Neural crest cell (in vitro differentiated cells): ENCODE measurements around the gene CLK3. TPM values are rescaled to one million over a fixed set of nuclear protein-coding genes. Genes with fewer than 3 reads are reported as not detected.

Experiments
- DNase-seq: peaks from one replicate; pipeline ENCODE4 v3.0.0; 2021; ENCODE audit warnings: low read depth, mixed read lengths, low spot score
- H3K27ac Mint-ChIP-seq: one replicate; pipeline ENCODE4 v1.8.0; 2021; ENCODE audit warnings: mild to moderate bottlenecking, mixed read lengths; ENCODE audit not compliant: unreplicated experiment
- H3K27me3 Mint-ChIP-seq: 2 replicates; pipeline ENCODE4 v1.8.0; 2021; ENCODE audit warnings: low read depth, mild to moderate bottlenecking, mixed read lengths
- H3K36me3 Mint-ChIP-seq: 2 replicates; pipeline ENCODE4 v1.8.0; 2021; ENCODE audit warnings: low read depth, mild to moderate bottlenecking, mixed read lengths
- H3K4me1 Mint-ChIP-seq: 2 replicates; pipeline ENCODE4 v1.8.0; 2021; ENCODE audit warnings: mixed read lengths
- H3K4me3 Mint-ChIP-seq: one replicate; pipeline ENCODE4 v1.8.0; 2021; ENCODE audit warnings: mild to moderate bottlenecking, mixed read lengths
- H3K9me3 Mint-ChIP-seq: 2 replicates; pipeline ENCODE4 v1.8.0; 2021; ENCODE audit warnings: mixed read lengths
- CTCF ChIP-seq: fragments of 200-600 bp; sonication (generic); conservative IDR thresholded peaks from 2 replicates; pipeline ENCODE4 v1.5.0; 2021; ENCODE audit warnings: antibody characterized with exemption, mild to moderate bottlenecking
- total RNA-seq: library from RNA; stranded (reverse); gene quantifications from 2 replicates; pipeline ENCODE4 v1.2.1, GENCODE V29; 2021

The CLK3 gene
- total RNA-seq, 1 donor from 2014 or later, result 88.7 TPM

GRCh38 chr15:74624020-74624602 is 8.5 kb downstream of the CLK3 start:
- Mint-ChIP-seq H3K36me3 (peaks cover 22% of the 10 kb centered on the region), H3K4me1 (peaks cover 14% of the 10 kb centered on the region)

GRCh38 chr15:74625693-74626092 is 10.1 kb downstream of the CLK3 start:
- no peak for TF ChIP-seq CTCF
- Mint-ChIP-seq H3K36me3 (peaks cover 18% of the 10 kb centered on the region), H3K27ac (no peak overlapping the region), H3K4me1 (peaks cover 9% of the 10 kb centered on the region), H3K9me3 (no peaks in the 10 kb centered on the region), H3K4me3 (peak overlapping the region; percentile 46), H3K27me3 (peaks cover 7% of the 10 kb centered on the region)
- no peak for DNase-seq

More at GRCh38 chr15:74624020-74624602, 8.5 kb downstream of the CLK3 start:
- no peaks in the 10 kb centered on the region for H3K9me3 Mint-ChIP-seq
- no peak for TF ChIP-seq CTCF
- H3K27ac Mint-ChIP-seq, result no peak overlapping the region
- no peak for DNase-seq
- H3K4me3 Mint-ChIP-seq, result peak overlapping the region; percentile 57
- peaks cover 7% of the 10 kb centered on the region for H3K27me3 Mint-ChIP-seq

GRCh38 chr15:74626336-74626735 is 10.7 kb downstream of the CLK3 start:
- no peak for TF ChIP-seq CTCF
- Mint-ChIP-seq H3K4me3 (no peak overlapping the region), H3K36me3 (peaks cover 14% of the 10 kb centered on the region), H3K27me3 (peaks cover 7% of the 10 kb centered on the region), H3K27ac (no peak overlapping the region), H3K4me1 (peaks cover 3% of the 10 kb centered on the region), H3K9me3 (no peaks in the 10 kb centered on the region)
- no peak for DNase-seq

- Mint-ChIP-seq H3K27me3 (peaks cover 7% of the 10 kb centered on the region), H3K9me3 (no peaks in the 10 kb centered on the region), H3K4me1 (no peaks in the 10 kb centered on the region), H3K27ac (no peak overlapping the region), H3K4me3 (no peak overlapping the region), H3K36me3 (peaks cover 11% of the 10 kb centered on the region)
- no peak for DNase-seq
- no peak for TF ChIP-seq CTCF
Observed at GRCh38 chr15:74626752-74627692, 11.4 kb downstream of the CLK3 start.

GRCh38 chr15:74627766-74628165 is 12.1 kb downstream of the CLK3 start:
- no peaks in the 10 kb centered on the region for H3K9me3 Mint-ChIP-seq
- no peak for TF ChIP-seq CTCF
- no peaks in the 10 kb centered on the region for H3K4me1 Mint-ChIP-seq
- H3K27ac Mint-ChIP-seq, result no peak overlapping the region
- no peak overlapping the region for H3K4me3 Mint-ChIP-seq
- H3K36me3 Mint-ChIP-seq, result peaks cover 10% of the 10 kb centered on the region
- peaks cover 7% of the 10 kb centered on the region for H3K27me3 Mint-ChIP-seq
- no peak for DNase-seq
